Keratinocyte (primary cell): Measurements from ENCODE around the gene BACH1. TPM values are rescaled to one million over a fixed set of nuclear protein-coding genes. Genes with fewer than 3 reads are reported as not detected.

Experiments
- DNase-seq: peaks from one replicate; pipeline ENCODE4 v3.0.0-alpha.2; 2011; ENCODE audit warnings: low read depth, missing footprints, low spot score
- FAIRE-seq: peaks from 2 replicates; lab custom pipeline; 2011; peaks lifted over from hg19 to GRCh38; lab: Jason Lieb, UNC
- H2AFZ ChIP-seq: 2 replicates; pipeline ENCODE4 v1.6.0; 2012; ENCODE audit warnings: low read length, control low read depth, inconsistent platforms; ENCODE audit not compliant: control insufficient read depth
- H3K27ac ChIP-seq: 2 replicates; pipeline ENCODE4 v1.5.1; 2011; ENCODE audit warnings: low read length; ENCODE audit not compliant: control insufficient read depth, insufficient read depth
- H3K27me3 ChIP-seq: 3 replicates; pipeline ENCODE4 v1.6.0; 2011; ENCODE audit warnings: low read length; ENCODE audit not compliant: control insufficient read depth, insufficient read depth; ENCODE audit errors: extremely low read depth
- H3K36me3 ChIP-seq, 2 experiments: 2 replicates in 1 of 2; 3 replicates in 1 of 2; pipeline ENCODE4 v1.5.1; 2011; ENCODE audit warnings: low read length in 2 of 2, mild to moderate bottlenecking in 1 of 2; ENCODE audit not compliant: control insufficient read depth in 2 of 2, insufficient read depth in 2 of 2; ENCODE audit errors: extremely low read depth in 1 of 2
- H3K4me1 ChIP-seq: 3 replicates; pipeline ENCODE4 v1.5.1; 2011; ENCODE audit warnings: low read length; ENCODE audit not compliant: control insufficient read depth, insufficient read depth; ENCODE audit errors: extremely low read depth
- H3K4me2 ChIP-seq: 3 replicates; pipeline ENCODE4 v1.6.0; 2011; ENCODE audit warnings: low read depth, low read length; ENCODE audit not compliant: control insufficient read depth, insufficient read depth; ENCODE audit errors: extremely low read depth
- H3K4me3 ChIP-seq, 3 experiments: fragments of 200-600 bp in 1 of 3; sonication (generic) in 1 of 3; 2 replicates in 2 of 3; 3 replicates in 1 of 3; pipeline ENCODE4 v1.5.1; 2011 to 2016; ENCODE audit warnings: low read length in 3 of 3, mild to moderate bottlenecking in 3 of 3, control low read depth in 2 of 3, inconsistent platforms in 1 of 3, low read depth in 1 of 3, mixed read lengths in 1 of 3, mixed run types in 1 of 3, moderate library complexity in 1 of 3; ENCODE audit not compliant: control insufficient read depth in 2 of 3, insufficient read depth in 2 of 3; ENCODE audit errors: extremely low read depth in 1 of 3
- H3K79me2 ChIP-seq: 2 replicates; pipeline ENCODE4 v1.6.0; 2012; ENCODE audit warnings: low read length; ENCODE audit not compliant: control insufficient read depth, insufficient read depth
- H3K9ac ChIP-seq: 3 replicates; pipeline ENCODE4 v1.6.0; 2011; ENCODE audit warnings: low read length; ENCODE audit not compliant: control insufficient read depth, insufficient read depth; ENCODE audit errors: extremely low read depth
- H3K9me1 ChIP-seq: 3 replicates; pipeline ENCODE4 v1.6.0; 2011; ENCODE audit warnings: low read length; ENCODE audit not compliant: control insufficient read depth, insufficient read depth; ENCODE audit errors: extremely low read depth
- H3K9me3 ChIP-seq: 2 replicates; pipeline ENCODE4 v1.5.1; 2012; ENCODE audit warnings: low read depth, low read length; ENCODE audit not compliant: control insufficient read depth
- H4K20me1 ChIP-seq: 3 replicates; pipeline ENCODE4 v1.6.0; 2011; ENCODE audit warnings: low read length; ENCODE audit not compliant: control insufficient read depth, insufficient read depth; ENCODE audit errors: extremely low read depth
- CTCF ChIP-seq, 3 experiments: IDR thresholded peaks in 1 of 3; conservative IDR thresholded peaks in 1 of 3; optimal IDR thresholded peaks in 1 of 3; 2 replicates in 2 of 3; 3 replicates in 1 of 3; pipeline versions ENCODE3 to v1.5.1; 2011; ENCODE audit warnings: low read length in 3 of 3, mild to moderate bottlenecking in 3 of 3, moderate library complexity in 2 of 3, control low read depth in 1 of 3, inconsistent platforms in 1 of 3; ENCODE audit not compliant: insufficient read depth in 2 of 3; ENCODE audit errors: extremely low read depth in 1 of 3
- EZH2 ChIP-seq: IDR thresholded peaks from one replicate; pipeline ENCODE4 v1.6.1; 2012; ENCODE audit warnings: inconsistent platforms, mild to moderate bottlenecking, low read length, moderate library complexity
- dilution Hi-C: fragments of 300-500 bp; cut with MboI; formaldehyde crosslinking; loops from one replicate; pipeline ENCODE4 v1.7.0; 2020; ENCODE audit warnings: low sequenced_read_pairs; ENCODE audit not compliant: extremely low pct_ligation_motif_present
- polyA plus RNA-seq, 5 experiments: library from polyadenylated mRNA; depleted of rRNA in 3 of 5; stranded (reverse) in 3 of 5; stranded (forward) in 1 of 5; unstranded in 1 of 5; fragments of >200 nt; gene quantifications; 1 replicate in 1 of 5; 2 replicates in 3 of 5; 3 replicates in 1 of 5; pipeline versions ENCODE4 v1.2.1 to v1.2.3, GENCODE V29; 2011 to 2012; ENCODE audit warnings: missing spikeins in 2 of 5, low read depth in 1 of 5, low replicate concordance in 1 of 5

Gene BACH1
- polyA plus RNA-seq, 1 donor (not counting 4 experiments of a cell fraction or from before 2014, with no cell fraction given), result 33.1 TPM

GRCh38 chr21:29360799-29361765 is 62.4 kb downstream of the BACH1 start:
- Histone ChIP-seq H3K9me3 (no peaks in the 10 kb centered on the region), H3K4me3 (no peak overlapping the region), H3K4me1 (no peaks in the 10 kb centered on the region), H4K20me1 (no peaks in the 10 kb centered on the region), H3K79me2 (no peaks in the 10 kb centered on the region), H3K36me3 (peaks cover 6 to 7% of the 10 kb centered on the region in 2 experiments), H3K9me1 (no peaks in the 10 kb centered on the region), H3K9ac (no peak overlapping the region), H3K4me2 (no peak overlapping the region), H3K27ac (no peak overlapping the region), H3K27me3 (no peaks in the 10 kb centered on the region), H2AFZ (no peak overlapping the region)
- TF ChIP-seq CTCF (optimal IDR thresholded peaks at IDR 0.05 in 1 of 3, IDR thresholded peaks at IDR 0.05 in 1 of 3, conservative IDR thresholded peaks at IDR 0.05 in 1 of 3; ENCODE audit: extremely low read depth in 1 of 3, insufficient read depth in 2 of 3, low read length in 3 of 3), result peak in 2 of 3 experiments; percentile 3 to 41
- no peak for TF ChIP-seq EZH2
- dilution Hi-C loops, result no loop called here
- FAIRE-seq, result no peak
- no peak for DNase-seq

- FAIRE-seq (no peak), DNase-seq (no peak)
- Histone ChIP-seq H3K9me1 (peaks cover 2% of the 10 kb centered on the region), H3K4me1 (no peaks in the 10 kb centered on the region), H3K9ac (no peak overlapping the region), H3K4me3 (no peak overlapping the region), H3K79me2 (no peaks in the 10 kb centered on the region), H3K27ac (no peak overlapping the region), H3K9me3 (no peaks in the 10 kb centered on the region), H4K20me1 (no peaks in the 10 kb centered on the region), H2AFZ (no peak overlapping the region), H3K27me3 (no peaks in the 10 kb centered on the region), H3K36me3 (peaks cover 7 to 8% of the 10 kb centered on the region in 2 experiments), H3K4me2 (no peak overlapping the region)
- TF ChIP-seq EZH2, result no peak
- dilution Hi-C loops, result no loop called here
Observed at GRCh38 chr21:29362758-29363157, 64.0 kb downstream of the BACH1 start.
